GM21381 (cell line): ENCODE data around the gene MYMK.

Experiments
- ATAC-seq: cut with Tn5 transposase; IDR thresholded peaks from one replicate; pipeline ENCODE4 v1.9.1; 2021; ENCODE audit warnings: mild to moderate bottlenecking, moderate library complexity; ENCODE audit not compliant: unreplicated experiment

Gene MYMK

DNA sequence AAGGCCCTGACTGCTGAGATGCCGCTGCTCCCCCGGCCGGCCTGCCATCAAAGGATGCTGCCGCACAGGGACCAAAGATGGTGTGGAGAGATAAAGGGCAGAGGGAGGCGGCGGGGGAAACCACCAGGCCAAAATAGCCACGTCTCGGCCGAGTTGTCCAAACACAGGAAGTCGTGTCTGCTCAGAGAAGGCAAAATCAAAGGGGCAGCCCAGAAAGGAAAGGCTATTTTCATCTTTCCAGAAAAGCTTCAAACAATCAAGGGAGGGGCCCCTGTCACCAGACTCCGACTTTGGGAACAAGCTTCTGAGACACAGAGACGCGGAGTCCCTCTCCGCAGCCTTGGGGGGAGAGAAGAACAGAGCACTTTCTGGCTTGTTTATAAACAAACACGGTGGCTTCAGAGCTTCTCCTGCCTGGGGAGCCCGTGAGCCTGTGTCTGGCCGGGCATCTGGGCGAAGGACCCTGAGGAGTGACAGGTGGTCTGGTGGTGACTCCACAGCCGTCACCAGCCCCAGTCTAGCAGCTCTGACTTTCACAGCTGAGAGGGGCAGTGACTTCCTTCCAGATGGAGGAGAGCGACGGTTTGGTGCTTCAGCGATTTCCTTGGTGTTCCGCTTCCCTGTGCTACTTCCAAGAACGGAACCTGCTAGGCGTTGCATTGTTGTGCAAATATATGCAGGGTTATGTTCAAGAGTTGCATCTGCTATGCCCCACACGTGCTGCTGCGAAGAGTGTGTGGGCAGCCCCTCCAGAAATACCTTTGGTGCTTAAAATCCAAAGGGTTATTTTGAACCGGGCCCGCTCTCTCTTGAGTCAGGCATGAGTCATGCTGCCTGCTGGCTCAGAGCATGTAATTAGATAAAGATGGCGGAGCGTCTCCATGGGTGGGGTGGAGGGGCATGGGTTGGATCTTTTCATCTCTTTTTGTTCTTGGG lies 33.7 kb upstream of the MYMK start:
- ATAC-seq = peak; percentile 62

GRCh38 chr9:133557581-133557980 lies 32.8 kb upstream of the MYMK start:
- no peak for ATAC-seq

- ATAC-seq = no peak
Measured at GRCh38 chr9:133556354-133556753, 31.6 kb upstream of the MYMK start.

DNA sequence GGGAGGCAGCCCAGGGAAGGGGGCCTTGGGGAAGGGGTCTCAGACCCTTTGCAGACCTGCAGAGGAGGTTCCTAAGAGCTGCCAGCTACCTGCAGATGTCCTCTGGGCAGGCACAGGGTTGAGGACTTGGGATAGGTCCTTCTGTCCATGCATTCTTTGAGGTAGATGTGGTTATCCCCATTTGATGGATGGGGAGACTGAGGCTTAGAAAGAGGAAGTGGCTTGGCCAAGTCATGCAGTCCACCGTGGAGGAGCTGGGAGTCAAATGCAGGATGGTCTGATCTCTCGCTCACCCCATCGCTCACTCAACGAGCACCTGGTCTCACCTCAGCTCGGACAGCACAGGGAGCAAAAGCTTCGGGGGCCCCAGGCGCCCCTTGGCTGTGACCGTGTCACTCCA lies 30.0 kb upstream of the MYMK start:
- no peak for ATAC-seq

DNA sequence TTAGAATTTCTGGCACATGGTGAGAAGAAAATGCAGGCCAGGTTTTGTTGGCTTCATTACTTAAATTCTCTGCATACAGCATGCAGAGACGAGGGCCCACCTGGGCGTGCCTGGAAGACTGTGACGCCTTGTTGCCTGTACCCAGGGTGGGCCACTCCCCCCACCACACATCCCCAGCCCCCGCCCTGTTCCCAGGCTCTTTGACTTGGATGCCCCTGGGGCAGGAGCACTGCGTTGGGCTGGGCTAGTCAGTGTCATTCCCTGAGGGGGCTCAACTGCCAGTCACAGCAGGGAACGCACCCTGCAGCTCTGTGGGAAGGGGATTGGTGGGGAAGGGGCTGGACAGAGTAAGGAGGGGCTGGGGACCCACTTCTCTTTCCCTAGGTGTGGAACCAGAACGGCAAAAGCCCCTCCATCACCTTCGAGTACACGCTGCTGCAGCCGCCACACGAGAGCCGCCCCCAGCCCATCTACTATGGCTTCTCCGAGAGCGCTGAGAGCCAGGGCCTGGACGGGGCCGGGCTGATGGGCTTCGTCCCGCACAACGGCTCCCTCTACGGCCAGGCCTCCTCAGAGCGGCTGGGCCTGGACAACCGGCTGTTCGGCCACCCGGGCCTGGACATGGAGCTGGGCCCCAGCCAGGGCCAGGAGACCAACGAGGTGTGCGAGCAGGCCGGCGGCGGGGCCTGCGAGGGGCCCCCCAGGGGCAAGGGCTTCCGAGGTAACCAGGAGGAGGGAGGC lies 29.4 kb upstream of the MYMK start:
- no peak for ATAC-seq

GRCh38 chr9:133553123-133553522 lies 28.4 kb upstream of the MYMK start:
- ATAC-seq = no peak

DNA sequence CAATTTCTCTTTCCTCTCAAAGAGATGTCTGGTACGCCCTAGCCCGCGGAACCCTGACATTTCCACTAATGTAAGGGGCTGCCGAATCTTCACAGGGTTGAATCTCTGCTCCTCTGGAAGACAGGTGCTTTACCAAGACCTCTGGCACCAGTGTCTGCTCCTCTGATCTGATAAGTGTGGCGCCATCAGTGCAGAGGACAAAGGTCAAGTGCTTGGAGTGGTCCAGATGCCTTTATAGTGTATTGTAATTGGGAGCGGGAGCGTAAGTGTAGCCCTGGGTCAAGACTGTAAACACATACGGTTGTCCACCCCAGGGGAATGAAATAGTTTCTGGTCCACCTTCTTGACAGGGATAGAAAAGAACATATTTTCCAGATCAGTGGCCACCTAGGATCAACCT lies 27.5 kb upstream of the MYMK start:
- ATAC-seq = no peak

DNA sequence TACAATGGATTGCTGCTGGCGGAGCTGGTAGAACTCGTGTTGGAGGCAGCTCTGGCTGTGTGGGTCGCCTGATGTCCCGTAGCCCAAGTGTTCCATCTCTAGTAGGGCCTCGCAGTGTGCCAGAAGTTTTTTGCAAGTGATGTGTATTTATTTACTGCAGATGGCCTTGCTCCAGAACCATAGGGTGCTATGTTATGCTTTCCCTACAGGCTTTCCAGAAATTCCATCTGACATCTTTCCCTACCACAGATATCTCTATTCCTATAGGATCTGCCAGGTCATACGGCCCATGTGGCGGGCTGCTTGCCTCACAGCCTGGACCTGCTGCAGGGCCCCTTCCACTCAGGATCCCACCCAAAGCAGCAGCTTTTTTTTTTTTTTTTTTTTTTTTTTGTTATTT lies 26.7 kb upstream of the MYMK start:
- ATAC-seq = no peak

- ATAC-seq = no peak
Measured at GRCh38 chr9:133547116-133547515, 22.4 kb upstream of the MYMK start.

DNA sequence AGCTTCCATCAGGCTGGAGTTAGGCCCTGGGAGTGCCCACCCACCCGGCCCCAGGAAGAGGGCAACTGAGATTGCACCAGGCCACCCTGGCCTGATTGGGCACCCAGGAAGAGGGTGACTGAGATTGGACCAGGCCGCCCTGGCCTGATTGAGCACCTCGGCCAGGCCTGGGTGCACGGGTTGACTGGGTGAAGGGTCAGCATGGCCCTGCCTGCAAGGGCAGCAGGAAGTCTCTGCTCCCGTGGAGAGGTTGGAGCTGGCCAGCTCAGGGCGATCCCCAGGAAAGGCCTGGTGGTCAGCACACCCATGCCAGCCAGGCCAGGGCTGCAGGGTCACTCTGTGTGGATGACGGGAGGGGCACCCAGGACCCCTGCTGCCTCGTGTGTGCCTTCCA lies 21.5 kb upstream of the MYMK start:
- ATAC-seq = no peak

DNA sequence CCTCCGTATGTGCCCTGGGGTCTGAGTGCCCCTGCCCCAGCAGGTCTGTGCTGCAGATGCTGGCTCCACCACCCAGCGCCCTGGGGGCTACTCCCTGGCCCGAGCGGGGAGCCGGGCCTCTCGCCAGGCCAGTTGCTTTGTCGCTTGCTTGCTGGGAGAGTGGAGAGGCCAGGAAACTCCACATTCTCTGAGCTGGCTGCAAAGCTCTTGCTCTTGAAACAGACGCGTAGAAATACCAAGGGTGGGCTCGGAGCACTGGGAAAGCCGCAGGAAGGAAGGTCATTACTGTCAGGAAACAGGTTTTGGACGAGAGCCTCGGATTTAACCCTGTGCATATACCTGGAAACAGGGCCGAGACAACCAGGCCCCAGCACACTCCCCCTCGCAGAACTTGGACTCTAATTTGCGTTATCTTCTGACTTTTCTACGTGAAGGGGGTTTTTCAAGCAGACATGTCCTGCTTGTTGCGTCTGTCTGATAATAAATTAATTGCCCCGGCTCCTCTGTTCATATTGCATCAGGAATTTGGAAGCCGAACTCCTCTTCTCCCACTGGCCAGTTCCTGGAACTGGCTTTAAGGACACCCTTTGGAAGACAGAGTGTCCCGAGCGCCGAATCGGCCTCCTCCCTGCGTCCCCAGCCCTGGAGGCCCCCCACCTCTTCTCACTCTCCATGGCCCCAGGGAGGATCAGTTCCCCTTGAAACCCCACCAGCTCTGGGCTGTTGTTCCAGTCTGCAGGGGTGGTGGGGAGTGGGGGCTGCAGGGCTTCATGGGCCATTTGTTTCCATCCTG lies 20.9 kb upstream of the MYMK start:
- no peak for ATAC-seq

GRCh38 chr9:133543772-133544467 lies 19.2 kb upstream of the MYMK start:
- no peak for ATAC-seq

GRCh38 chr9:133542002-133542401 lies 17.2 kb upstream of the MYMK start:
- no peak for ATAC-seq

GRCh38 chr9:133540698-133541025 lies 15.9 kb upstream of the MYMK start:
- no peak for ATAC-seq

DNA sequence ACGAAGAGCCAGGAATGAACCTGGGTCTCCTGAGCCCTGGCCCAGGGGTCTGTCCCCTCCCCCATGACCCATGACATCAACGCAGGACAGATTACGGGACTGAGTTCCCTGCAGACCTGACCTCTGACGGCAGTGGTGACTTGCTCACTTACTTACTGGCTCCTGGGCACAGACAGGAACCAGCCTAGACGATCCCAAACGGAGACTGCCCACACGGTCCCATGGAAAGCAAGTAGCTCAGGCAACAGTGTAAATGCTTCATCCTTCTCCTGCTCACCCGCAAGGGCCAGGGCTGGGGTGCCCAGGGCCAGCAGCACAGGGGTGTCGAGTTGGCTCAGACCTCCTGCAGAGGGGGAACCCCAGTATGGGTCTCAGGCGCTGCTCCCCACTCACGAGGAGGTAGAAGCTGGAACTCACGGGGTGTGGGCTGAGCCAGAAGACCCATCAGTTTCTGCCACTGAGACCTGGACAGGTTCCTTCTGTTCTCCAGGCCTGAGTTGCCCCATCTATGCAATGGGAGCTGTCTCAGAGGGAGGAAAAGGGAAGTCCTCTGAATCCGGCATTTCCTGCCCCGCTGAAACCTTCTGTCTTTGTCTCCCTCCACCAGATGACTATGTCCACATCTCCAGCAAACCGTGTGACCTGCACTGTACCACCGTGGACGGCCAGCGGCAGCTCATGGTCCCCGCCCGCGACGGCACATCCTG lies 15.4 kb upstream of the MYMK start:
- no peak for ATAC-seq

DNA sequence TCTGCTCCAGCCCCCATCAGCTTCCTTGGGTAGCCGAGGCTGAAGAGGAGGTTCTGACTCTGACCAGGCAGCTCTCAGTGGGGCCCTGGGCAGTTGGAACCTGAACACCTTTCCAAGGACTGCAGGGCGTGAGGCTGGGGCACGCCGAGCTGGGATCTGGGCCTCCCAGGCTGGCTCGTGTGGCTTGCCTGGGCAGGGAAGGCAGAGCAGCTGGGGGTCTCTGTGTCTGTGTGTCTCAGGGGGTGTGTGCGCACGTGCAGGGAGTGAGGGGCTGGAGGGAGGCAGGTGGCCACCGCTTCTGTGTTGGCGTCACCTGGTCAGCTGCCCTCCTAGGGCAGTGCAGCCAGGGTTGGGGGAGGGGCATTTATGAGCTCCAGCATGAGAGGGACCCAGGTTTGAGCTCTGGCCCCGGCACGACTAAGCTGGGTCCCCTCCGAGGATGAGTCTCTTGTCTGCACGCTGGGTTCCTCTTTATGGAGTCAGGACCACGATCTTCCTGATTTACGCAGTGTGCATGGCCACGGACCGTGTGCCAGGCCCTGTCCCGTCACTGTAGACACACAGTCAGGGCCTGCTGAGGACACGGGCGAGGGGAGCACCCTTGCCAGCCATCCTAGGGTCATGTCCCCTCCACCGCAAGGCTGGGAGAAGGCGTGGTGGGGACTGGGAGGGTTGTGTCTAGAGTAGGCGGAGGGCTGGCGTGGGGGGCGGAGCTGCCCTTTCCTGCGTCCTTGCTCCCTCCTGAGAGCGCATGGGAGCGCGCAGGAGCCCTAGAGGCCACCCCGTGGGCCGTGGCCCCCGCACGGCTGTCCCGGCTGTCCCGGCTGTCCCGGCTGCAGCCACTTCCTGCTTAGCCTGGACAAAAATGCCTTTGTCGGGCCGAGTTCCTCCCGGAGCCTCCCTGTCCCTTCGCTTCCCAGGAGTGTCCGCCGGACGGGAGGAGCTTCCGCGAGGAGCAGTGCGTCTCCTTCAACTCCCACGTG lies 14.4 kb upstream of the MYMK start:
- no peak for ATAC-seq

DNA sequence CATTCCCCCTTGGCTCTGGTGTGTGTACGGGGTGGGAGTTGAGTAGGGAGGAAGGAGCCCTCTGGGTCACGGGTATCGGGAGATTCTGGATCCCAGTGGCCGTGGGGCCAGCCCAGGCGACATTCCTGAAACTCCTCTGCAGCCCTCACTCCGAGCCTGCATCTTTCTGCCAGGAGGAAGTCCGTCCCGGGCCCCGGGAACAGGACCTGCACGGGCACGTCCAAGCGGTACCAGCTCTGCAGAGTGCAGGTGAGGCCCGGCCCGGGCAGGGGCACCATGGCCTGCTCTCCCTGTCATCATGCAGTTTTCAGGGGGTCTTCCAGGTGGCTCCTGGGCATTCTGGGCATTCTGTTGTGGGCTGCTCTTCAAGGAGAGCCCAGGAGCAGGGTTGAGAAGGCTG lies 13.4 kb upstream of the MYMK start:
- no peak for ATAC-seq

DNA sequence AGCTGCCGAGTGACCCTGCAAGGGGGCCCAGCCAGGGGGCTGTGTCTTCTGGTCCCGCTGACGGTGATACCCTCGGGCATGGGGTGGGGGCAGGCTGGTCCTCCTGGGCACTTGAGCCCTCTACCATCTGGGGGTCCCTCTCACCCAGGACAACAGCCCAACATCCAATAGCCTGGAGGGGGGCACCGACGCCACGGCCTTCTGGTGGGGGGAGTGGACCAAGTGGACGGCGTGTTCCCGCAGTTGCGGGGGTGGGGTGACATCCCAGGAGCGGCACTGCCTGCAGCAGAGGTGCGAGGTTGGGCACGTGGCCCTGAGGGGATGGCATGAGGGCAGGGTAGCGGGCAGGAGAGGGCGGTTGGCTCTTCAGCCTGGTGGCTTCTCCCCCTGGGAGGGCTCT lies 12.5 kb upstream of the MYMK start:
- ATAC-seq = no peak

- ATAC-seq = no peak
Measured at GRCh38 chr9:133536536-133536935, 11.8 kb upstream of the MYMK start.
